ENCODE data around the gene CHD6.

- TF ChIP-seq, protein P1, sequence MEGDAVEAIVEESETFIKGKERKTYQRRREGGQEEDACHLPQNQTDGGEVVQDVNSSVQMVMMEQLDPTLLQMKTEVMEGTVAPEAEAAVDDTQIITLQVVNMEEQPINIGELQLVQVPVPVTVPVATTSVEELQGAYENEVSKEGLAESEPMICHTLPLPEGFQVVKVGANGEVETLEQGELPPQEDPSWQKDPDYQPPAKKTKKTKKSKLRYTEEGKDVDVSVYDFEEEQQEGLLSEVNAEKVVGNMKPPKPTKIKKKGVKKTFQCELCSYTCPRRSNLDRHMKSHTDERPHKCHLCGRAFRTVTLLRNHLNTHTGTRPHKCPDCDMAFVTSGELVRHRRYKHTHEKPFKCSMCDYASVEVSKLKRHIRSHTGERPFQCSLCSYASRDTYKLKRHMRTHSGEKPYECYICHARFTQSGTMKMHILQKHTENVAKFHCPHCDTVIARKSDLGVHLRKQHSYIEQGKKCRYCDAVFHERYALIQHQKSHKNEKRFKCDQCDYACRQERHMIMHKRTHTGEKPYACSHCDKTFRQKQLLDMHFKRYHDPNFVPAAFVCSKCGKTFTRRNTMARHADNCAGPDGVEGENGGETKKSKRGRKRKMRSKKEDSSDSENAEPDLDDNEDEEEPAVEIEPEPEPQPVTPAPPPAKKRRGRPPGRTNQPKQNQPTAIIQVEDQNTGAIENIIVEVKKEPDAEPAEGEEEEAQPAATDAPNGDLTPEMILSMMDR (IDR thresholded peaks at IDR 0.05), result no peak
- TF ChIP-seq POLR2A (IDR thresholded peaks at IDR 0.05), result no peak
Observed at GRCh38 chr20:41437836-41438235, 180.3 kb downstream of the CHD6 start.

Measured in uterus (tissue), 2 donors.